K562 (cell line): ENCODE measurements around the gene DSG2. TPM values are rescaled to one million over a fixed set of nuclear protein-coding genes. Genes with fewer than 3 reads are reported as not detected.
A peak's percentile ranks its signal among the peaks of the same experiment; 100 is the strongest.

ENCODE experiments used
- CHD1 ChIP-seq: fragments of 200-600 bp; sonication (generic); IDR thresholded peaks from one replicate; pipeline ENCODE4 v1.6.1; 2012; ENCODE audit warnings: mild to moderate bottlenecking, moderate library complexity, low read length, inconsistent platforms
- KLF16 ChIP-seq: IDR thresholded peaks from 2 replicates; pipeline ENCODE4 v1.6.1; 2016; ENCODE audit warnings: antibody characterized with exemption
- RERE ChIP-seq: sonication (generic); formaldehyde crosslinking; IDR thresholded peaks from 2 replicates; pipeline ENCODE4 v1.8.0; 2023; ENCODE audit warnings: missing genetic modification reagents, mild to moderate bottlenecking, borderline replicate concordance
- SP1 ChIP-seq: sonication (generic); formaldehyde crosslinking; IDR thresholded peaks from 2 replicates; pipeline ENCODE4 v1.8.1; 2022; ENCODE audit warnings: mild to moderate bottlenecking, missing genetic modification reagents
- SUPT5H ChIP-seq: fragments of 450-650 bp; IDR thresholded peaks from 2 replicates; pipeline ENCODE4 v1.6.1; 2016
- TAF15 ChIP-seq: fragments of 200-400 bp; formaldehyde crosslinking; IDR thresholded peaks from 2 replicates; pipeline ENCODE4 v1.6.1; 2017; ENCODE audit warnings: mild to moderate bottlenecking, low read depth, low read length, moderate library complexity
- polyA plus RNA-seq, 8 experiments: library from polyadenylated mRNA; depleted of rRNA in 4 of 8; stranded (reverse) in 5 of 8; unstranded in 3 of 8; fragments of >200 nt; fragmentation: Nextera tagmentation in 2 of 8; fragmentation: Illumina TruSeq in 1 of 8; extraction: Ambion mirVana in 2 of 8; extraction: Trizol in 1 of 8; gene quantifications; 2 replicates each; pipeline versions ENCODE4 v1.2.1 to v1.2.3, GENCODE V29; 2011 to 2014; ENCODE audit warnings: inconsistent platforms in 1 of 8, missing spikeins in 1 of 8
- total RNA-seq, 7 experiments: library from RNA; depleted of rRNA in 6 of 7; stranded (reverse); fragments of >200 nt in 6 of 7; fragmentation: Illumina TruSeq in 2 of 7; extraction: Trizol in 2 of 7; gene quantifications; 2 replicates each; pipeline versions ENCODE4 v1.2.1 to v1.2.3, GENCODE V29; 2011 to 2021; ENCODE audit warnings: low replicate concordance in 1 of 7
- TF ChIP-seq, protein P1 (sequence below): sonication (generic); formaldehyde crosslinking; IDR thresholded peaks from 2 replicates; pipeline ENCODE4 v1.8.0; 2023; ENCODE audit warnings: mild to moderate bottlenecking, missing genetic modification reagents
- TF ChIP-seq, protein P2 (sequence below): fragments of 450-650 bp; IDR thresholded peaks from 2 replicates; pipeline ENCODE4 v1.6.1; 2016; ENCODE audit warnings: low read depth

DSG2 gene
- total and polyA plus RNA-seq, 9 of the 15 experiments (the other 6 are each of a cell fraction or from before 2014, with no cell fraction given) = 16.9 to 68.6 (median 41.3) TPM

GRCh38 chr18:31497836-31498573 is at the start of gene DSG2 (continued):
- TF ChIP-seq, protein P1, sequence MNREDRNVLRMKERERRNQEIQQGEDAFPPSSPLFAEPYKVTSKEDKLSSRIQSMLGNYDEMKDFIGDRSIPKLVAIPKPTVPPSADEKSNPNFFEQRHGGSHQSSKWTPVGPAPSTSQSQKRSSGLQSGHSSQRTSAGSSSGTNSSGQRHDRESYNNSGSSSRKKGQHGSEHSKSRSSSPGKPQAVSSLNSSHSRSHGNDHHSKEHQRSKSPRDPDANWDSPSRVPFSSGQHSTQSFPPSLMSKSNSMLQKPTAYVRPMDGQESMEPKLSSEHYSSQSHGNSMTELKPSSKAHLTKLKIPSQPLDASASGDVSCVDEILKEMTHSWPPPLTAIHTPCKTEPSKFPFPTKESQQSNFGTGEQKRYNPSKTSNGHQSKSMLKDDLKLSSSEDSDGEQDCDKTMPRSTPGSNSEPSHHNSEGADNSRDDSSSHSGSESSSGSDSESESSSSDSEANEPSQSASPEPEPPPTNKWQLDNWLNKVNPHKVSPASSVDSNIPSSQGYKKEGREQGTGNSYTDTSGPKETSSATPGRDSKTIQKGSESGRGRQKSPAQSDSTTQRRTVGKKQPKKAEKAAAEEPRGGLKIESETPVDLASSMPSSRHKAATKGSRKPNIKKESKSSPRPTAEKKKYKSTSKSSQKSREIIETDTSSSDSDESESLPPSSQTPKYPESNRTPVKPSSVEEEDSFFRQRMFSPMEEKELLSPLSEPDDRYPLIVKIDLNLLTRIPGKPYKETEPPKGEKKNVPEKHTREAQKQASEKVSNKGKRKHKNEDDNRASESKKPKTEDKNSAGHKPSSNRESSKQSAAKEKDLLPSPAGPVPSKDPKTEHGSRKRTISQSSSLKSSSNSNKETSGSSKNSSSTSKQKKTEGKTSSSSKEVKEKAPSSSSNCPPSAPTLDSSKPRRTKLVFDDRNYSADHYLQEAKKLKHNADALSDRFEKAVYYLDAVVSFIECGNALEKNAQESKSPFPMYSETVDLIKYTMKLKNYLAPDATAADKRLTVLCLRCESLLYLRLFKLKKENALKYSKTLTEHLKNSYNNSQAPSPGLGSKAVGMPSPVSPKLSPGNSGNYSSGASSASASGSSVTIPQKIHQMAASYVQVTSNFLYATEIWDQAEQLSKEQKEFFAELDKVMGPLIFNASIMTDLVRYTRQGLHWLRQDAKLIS (CRISPR knock-in tag) = no peak
- TF ChIP-seq, protein P2, sequence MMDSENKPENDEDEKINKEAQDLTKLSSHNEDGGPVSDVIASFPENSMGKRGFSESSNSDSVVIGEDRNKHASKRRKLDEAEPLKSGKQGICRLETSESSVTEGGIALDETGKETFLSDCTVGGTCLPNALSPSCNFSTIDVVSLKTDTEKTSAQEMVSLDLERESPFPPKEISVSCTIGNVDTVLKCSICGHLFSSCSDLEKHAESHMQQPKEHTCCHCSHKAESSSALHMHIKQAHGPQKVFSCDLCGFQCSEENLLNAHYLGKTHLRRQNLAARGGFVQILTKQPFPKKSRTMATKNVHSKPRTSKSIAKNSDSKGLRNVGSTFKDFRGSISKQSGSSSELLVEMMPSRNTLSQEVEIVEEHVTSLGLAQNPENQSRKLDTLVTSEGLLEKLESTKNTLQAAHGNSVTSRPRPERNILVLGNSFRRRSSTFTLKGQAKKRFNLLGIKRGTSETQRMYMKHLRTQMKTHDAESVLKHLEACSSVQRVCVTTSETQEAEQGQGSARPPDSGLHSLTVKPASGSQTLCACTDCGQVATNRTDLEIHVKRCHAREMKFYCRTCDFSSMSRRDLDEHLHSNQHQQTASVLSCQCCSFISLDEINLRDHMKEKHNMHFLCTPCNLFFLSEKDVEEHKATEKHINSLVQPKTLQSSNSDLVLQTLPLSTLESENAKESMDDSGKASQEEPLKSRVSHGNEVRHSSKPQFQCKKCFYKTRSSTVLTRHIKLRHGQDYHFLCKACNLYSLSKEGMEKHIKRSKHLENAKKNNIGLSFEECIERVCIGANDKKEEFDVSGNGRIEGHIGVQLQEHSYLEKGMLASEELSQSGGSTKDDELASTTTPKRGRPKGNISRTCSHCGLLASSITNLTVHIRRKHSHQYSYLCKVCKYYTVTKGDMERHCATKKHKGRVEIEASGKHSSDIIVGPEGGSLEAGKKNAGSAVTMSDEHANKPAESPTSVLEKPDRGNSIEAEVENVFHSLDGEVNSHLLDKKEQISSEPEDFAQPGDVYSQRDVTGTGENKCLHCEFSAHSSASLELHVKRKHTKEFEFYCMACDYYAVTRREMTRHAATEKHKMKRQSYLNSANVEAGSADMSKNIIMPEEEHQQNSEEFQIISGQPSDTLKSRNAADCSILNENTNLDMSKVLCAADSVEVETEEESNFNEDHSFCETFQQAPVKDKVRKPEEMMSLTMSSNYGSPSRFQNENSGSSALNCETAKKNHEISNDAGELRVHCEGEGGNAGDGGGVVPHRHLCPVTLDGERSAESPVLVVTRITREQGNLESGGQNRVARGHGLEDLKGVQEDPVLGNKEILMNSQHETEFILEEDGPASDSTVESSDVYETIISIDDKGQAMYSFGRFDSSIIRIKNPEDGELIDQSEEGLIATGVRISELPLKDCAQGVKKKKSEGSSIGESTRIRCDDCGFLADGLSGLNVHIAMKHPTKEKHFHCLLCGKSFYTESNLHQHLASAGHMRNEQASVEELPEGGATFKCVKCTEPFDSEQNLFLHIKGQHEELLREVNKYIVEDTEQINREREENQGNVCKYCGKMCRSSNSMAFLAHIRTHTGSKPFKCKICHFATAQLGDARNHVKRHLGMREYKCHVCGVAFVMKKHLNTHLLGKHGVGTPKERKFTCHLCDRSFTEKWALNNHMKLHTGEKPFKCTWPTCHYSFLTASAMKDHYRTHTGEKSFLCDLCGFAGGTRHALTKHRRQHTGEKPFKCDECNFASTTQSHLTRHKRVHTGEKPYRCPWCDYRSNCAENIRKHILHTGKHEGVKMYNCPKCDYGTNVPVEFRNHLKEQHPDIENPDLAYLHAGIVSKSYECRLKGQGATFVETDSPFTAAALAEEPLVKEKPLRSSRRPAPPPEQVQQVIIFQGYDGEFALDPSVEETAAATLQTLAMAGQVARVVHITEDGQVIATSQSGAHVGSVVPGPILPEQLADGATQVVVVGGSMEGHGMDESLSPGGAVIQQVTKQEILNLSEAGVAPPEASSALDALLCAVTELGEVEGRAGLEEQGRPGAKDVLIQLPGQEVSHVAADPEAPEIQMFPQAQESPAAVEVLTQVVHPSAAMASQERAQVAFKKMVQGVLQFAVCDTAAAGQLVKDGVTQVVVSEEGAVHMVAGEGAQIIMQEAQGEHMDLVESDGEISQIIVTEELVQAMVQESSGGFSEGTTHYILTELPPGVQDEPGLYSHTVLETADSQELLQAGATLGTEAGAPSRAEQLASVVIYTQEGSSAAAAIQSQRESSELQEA = no peak
- peak; percentile 58; the same call in 1 of the 2 replicates for TF ChIP-seq SUPT5H
- TF ChIP-seq RERE (CRISPR knock-in tag) = no peak
- TF ChIP-seq SP1 (CRISPR knock-in tag) = no peak
- TF ChIP-seq TAF15 = no peak
- TF ChIP-seq CHD1 = peak; percentile 88
- no peak for TF ChIP-seq KLF16
